GM19043 (cell line): Measurements from ENCODE around the gene PHACTR1.
"Not testable (repeated sequence)": the region's sequence is repeated elsewhere in the genome, so short reads cannot be mapped to it uniquely, and the experiment has no call there.

Experiments
- ATAC-seq: cut with Tn5 transposase; IDR thresholded peaks from one replicate; pipeline ENCODE4 v1.9.1; 2021; ENCODE audit warnings: low read depth; ENCODE audit not compliant: unreplicated experiment

Gene PHACTR1

GRCh38 chr6:12941422-12941821 is 224.9 kb downstream of the PHACTR1 start:
- ATAC-seq: no peak

- ATAC-seq: no peak
These were observed 227.0 kb downstream of the PHACTR1 start for GRCh38 chr6:12943549-12943948.

GRCh38 chr6:12944001-12944400 is 227.4 kb downstream of the PHACTR1 start:
- ATAC-seq: no peak

GRCh38 chr6:12944528-12944927 is 228.0 kb downstream of the PHACTR1 start:
- not testable (repeated sequence) for ATAC-seq

GRCh38 chr6:12947151-12947871 is 230.7 kb downstream of the PHACTR1 start:
- no peak for ATAC-seq

GRCh38 chr6:12947967-12948366 is 231.4 kb downstream of the PHACTR1 start:
- ATAC-seq: no peak

- no peak for ATAC-seq
These were observed 234.4 kb downstream of the PHACTR1 start for GRCh38 chr6:12950976-12951375.

- no peak for ATAC-seq
These were observed 234.8 kb downstream of the PHACTR1 start for GRCh38 chr6:12951415-12951814.

GRCh38 chr6:12952318-12952717 is 235.8 kb downstream of the PHACTR1 start:
- no peak for ATAC-seq

- ATAC-seq: no peak
These were observed 239.4 kb downstream of the PHACTR1 start for GRCh38 chr6:12955956-12956355.

GRCh38 chr6:12956991-12957320 is 240.4 kb downstream of the PHACTR1 start:
- ATAC-seq: no peak

GRCh38 chr6:12957321-12958051 is 240.9 kb downstream of the PHACTR1 start:
- ATAC-seq: no peak

GRCh38 chr6:12958052-12958706 is 241.6 kb downstream of the PHACTR1 start:
- ATAC-seq: no peak

- no peak for ATAC-seq
These were observed 245.2 kb downstream of the PHACTR1 start for GRCh38 chr6:12961761-12962160.

GRCh38 chr6:12962529-12962928 is 246.0 kb downstream of the PHACTR1 start:
- no peak for ATAC-seq

- no peak for ATAC-seq
These were observed 246.4 kb downstream of the PHACTR1 start for GRCh38 chr6:12962987-12963386.

- no peak for ATAC-seq
These were observed 247.0 kb downstream of the PHACTR1 start for GRCh38 chr6:12963567-12963966.

GRCh38 chr6:12967686-12968085 is 251.1 kb downstream of the PHACTR1 start:
- no peak for ATAC-seq

GRCh38 chr6:12968290-12968689 is 251.7 kb downstream of the PHACTR1 start:
- no peak for ATAC-seq

GRCh38 chr6:12968839-12969558 is 252.4 kb downstream of the PHACTR1 start:
- ATAC-seq: no peak

GRCh38 chr6:12969966-12970365 is 253.4 kb downstream of the PHACTR1 start:
- ATAC-seq: no peak
